PC-3 (cell line): Measurements from ENCODE around the gene IGSF23. TPM values are rescaled to one million over a fixed set of nuclear protein-coding genes. Genes with fewer than 3 reads are reported as not detected.

Source experiments
- ATAC-seq: fragments of 200-7000 bp; cut with Tn5 transposase; 2 replicates; pipeline ENCODE4 v1.9.1; 2020; ENCODE audit warnings: mild to moderate bottlenecking, moderate library complexity
- BruUV-seq: library from RNA; stranded (reverse); fragments of 400-500 nt; replicated peaks from 2 replicates; lab custom pipeline; 2021; lab: Mats Ljungman, UMichigan
- CTCF ChIA-PET: fragments of 300-600 bp; sonication (Branson Sonifier 250); formaldehyde crosslinking; loops from one replicate; lab custom pipeline; 2022; ENCODE audit warnings: antibody characterized with exemption; lab: Charles Lee
- POLR2A ChIA-PET: fragments of 300-600 bp; sonication (Branson Sonifier 250); formaldehyde crosslinking; loops from one replicate; lab custom pipeline; 2022; ENCODE audit warnings: antibody characterized with exemption; ENCODE audit not compliant: unreplicated experiment; lab: Charles Lee
- DNase-seq: peaks from one replicate; pipeline ENCODE4 v3.0.0-alpha.2; 2015
- H2AFZ ChIP-seq: fragments of 300-600 bp; sonication (generic); 2 replicates; pipeline ENCODE4 v1.6.0; 2016; ENCODE audit warnings: antibody characterized with exemption, low read length
- H3F3A ChIP-seq: fragments of 300-600 bp; sonication (generic); one replicate; pipeline ENCODE4 v1.6.0; 2017; ENCODE audit warnings: antibody characterized with exemption, low read length, control low read depth, mild to moderate bottlenecking; ENCODE audit not compliant: unreplicated experiment
- H3K27ac ChIP-seq: fragments of 300-600 bp; sonication (generic); 2 replicates; pipeline ENCODE4 v1.5.1; 2016; ENCODE audit warnings: mild to moderate bottlenecking, low read length
- H3K27me3 ChIP-seq: fragments of 300-600 bp; sonication (generic); 2 replicates; pipeline ENCODE4 v1.6.1; 2016; ENCODE audit warnings: low read length, mixed read lengths
- H3K36me3 ChIP-seq: fragments of 300-600 bp; sonication (generic); 2 replicates; pipeline ENCODE4 v1.6.1; 2016; ENCODE audit warnings: low read depth, mixed run types, low read length, mixed read lengths
- H3K4me1 ChIP-seq: fragments of 300-600 bp; sonication (generic); 2 replicates; pipeline ENCODE4 v1.5.1; 2016; ENCODE audit warnings: low read length; ENCODE audit not compliant: insufficient read depth
- H3K4me2 ChIP-seq: fragments of 300-600 bp; sonication (generic); 2 replicates; pipeline ENCODE4 v1.6.0; 2016; ENCODE audit warnings: low read length
- H3K4me3 ChIP-seq: fragments of 300-600 bp; sonication (generic); 2 replicates; pipeline ENCODE4 v1.5.1; 2016; ENCODE audit warnings: mild to moderate bottlenecking, low read length, mixed read lengths
- H3K79me2 ChIP-seq: fragments of 300-600 bp; sonication (generic); 2 replicates; pipeline ENCODE4 v1.6.1; 2017; ENCODE audit warnings: low read length, mixed read lengths
- H3K9ac ChIP-seq: fragments of 300-600 bp; sonication (generic); 2 replicates; pipeline ENCODE4 v1.6.0; 2016; ENCODE audit warnings: mild to moderate bottlenecking, low read length
- H3K9me2 ChIP-seq: fragments of 300-600 bp; sonication (generic); replicated peaks from 2 replicates; pipeline ENCODE4 v1.6.1; 2016; ENCODE audit warnings: mixed run types, low read length, mixed read lengths
- H3K9me3 ChIP-seq: fragments of 300-600 bp; sonication (generic); 2 replicates; pipeline ENCODE4 v1.6.1; 2016; ENCODE audit warnings: low read length, mixed read lengths
- H4K20me1 ChIP-seq: fragments of 300-600 bp; sonication (generic); 2 replicates; pipeline ENCODE4 v1.6.1; 2016; ENCODE audit warnings: low read length, mixed read lengths
- EZH2 ChIP-seq: fragments of 300-600 bp; sonication (generic); IDR thresholded peaks from one replicate; pipeline ENCODE4 v1.6.1; 2017; ENCODE audit warnings: antibody characterized with exemption, mild to moderate bottlenecking, low read length; ENCODE audit not compliant: unreplicated experiment
- EZH2phosphoT487 ChIP-seq: fragments of 300-600 bp; sonication (generic); IDR thresholded peaks from 2 replicates; pipeline ENCODE4 v1.6.1; 2018; ENCODE audit warnings: mild to moderate bottlenecking, antibody characterized with exemption, low read length, borderline replicate concordance
- intact Hi-C: fragments of 100-400 bp; cut with micrococcal nuclease; formaldehyde crosslinking; loops from 2 replicates; pipeline ENCODE4 v1.9.0; 2023
- total RNA-seq: library from RNA; depleted of rRNA; stranded (reverse); fragments of >200 nt; gene quantifications from 2 replicates; pipeline ENCODE4 v1.2.3, GENCODE V29; 2014
- TF ChIP-seq, protein P1 (sequence below): fragments of 300-600 bp; sonication (generic); conservative IDR thresholded peaks from 2 replicates; pipeline ENCODE4 v1.5.1; 2017; ENCODE audit warnings: antibody characterized with exemption, low read depth, mild to moderate bottlenecking, low read length

Gene IGSF23
- total RNA-seq, 1 experiment from 2014 or later = not detected

DNA sequence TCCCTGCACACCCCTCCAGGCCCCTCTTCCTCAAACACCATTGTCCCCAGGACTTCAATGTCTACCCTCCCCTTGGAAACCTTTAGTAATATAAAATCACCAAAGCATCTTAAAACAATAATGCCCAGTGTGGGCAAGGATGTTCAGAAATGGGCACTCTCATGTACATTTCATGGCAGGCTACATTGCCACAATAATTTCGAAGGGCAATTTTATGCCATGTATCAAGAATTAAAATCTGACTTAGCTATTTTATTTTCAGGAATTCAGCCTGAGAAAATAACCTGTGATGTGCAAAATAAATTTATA, 35.8 kb upstream of the IGSF23 start:
- no peak overlapping the region for H3K27ac ChIP-seq
- H4K20me1 ChIP-seq = no peaks in the 10 kb centered on the region
- ATAC-seq (no peak), DNase-seq (no peak)
- H3K4me2 ChIP-seq = no peak overlapping the region
- intact Hi-C loops = loop anchor here (10.0 kb wide), 1 partner anchor 267 kb away; the partner anchor contains the start of gene NECTIN2
- POLR2A ChIA-PET = no interaction called here
- no peak overlapping the region for H3K4me3 ChIP-seq
- no peaks in the 10 kb centered on the region for H3K9me3 ChIP-seq
- H3K4me1 ChIP-seq = peaks cover 15% of the 10 kb centered on the region
- H3K36me3 ChIP-seq = no peaks in the 10 kb centered on the region
- no peak overlapping the region for H2AFZ ChIP-seq
- no peaks in the 10 kb centered on the region for H3K79me2 ChIP-seq
- no peaks in the 10 kb centered on the region for H3K27me3 ChIP-seq
- no peaks in the 10 kb centered on the region for H3F3A ChIP-seq
- no TSS peak for BruUV-seq
- H3K9ac ChIP-seq = no peak overlapping the region
- CTCF ChIA-PET = no interaction called here
- H3K9me2 ChIP-seq = no peaks in the 10 kb centered on the region
- TF ChIP-seq EZH2 = no peak
- no peak for TF ChIP-seq EZH2phosphoT487
- TF ChIP-seq, protein P1, sequence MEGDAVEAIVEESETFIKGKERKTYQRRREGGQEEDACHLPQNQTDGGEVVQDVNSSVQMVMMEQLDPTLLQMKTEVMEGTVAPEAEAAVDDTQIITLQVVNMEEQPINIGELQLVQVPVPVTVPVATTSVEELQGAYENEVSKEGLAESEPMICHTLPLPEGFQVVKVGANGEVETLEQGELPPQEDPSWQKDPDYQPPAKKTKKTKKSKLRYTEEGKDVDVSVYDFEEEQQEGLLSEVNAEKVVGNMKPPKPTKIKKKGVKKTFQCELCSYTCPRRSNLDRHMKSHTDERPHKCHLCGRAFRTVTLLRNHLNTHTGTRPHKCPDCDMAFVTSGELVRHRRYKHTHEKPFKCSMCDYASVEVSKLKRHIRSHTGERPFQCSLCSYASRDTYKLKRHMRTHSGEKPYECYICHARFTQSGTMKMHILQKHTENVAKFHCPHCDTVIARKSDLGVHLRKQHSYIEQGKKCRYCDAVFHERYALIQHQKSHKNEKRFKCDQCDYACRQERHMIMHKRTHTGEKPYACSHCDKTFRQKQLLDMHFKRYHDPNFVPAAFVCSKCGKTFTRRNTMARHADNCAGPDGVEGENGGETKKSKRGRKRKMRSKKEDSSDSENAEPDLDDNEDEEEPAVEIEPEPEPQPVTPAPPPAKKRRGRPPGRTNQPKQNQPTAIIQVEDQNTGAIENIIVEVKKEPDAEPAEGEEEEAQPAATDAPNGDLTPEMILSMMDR = no peak

DNA sequence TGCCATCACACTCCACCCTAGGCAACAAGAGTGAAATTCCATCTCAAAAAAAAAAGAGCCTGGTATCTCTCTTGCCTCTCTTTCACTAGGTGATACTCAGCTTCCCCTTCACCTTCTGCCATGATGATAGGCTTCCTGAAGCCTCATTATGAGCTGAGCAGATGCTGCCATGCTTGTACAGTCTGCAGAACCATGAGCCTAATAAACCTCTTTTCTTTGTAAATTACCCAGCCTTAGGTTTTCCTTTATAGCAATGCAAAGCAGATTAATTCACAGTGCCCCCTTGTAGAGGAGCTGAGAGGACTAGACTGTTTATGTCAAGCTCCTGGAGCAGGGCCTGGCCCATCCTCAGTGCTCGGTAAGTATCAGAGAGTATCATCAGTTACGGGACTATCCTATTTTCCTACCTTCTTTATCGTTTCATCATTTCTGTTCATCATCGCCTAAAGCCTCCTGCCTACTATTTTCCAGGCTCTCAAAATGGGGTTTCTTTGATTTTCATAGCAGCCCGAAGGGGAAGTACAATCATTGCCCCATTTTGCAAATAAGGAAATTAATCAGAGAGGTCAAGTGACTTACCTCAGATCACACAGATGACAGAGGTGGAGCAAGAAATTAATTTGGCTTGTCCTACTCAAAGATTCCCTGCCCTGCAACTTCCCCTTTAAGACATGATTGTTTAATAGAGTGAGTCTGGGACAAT, 33.5 kb upstream of the IGSF23 start:
- Histone ChIP-seq H3K27me3 (no peaks in the 10 kb centered on the region), H3K9me2 (no peaks in the 10 kb centered on the region), H3K4me2 (no peak overlapping the region), H3K79me2 (no peaks in the 10 kb centered on the region), H3K27ac (no peak overlapping the region), H3K36me3 (no peaks in the 10 kb centered on the region), H3K9me3 (no peaks in the 10 kb centered on the region), H3F3A (no peaks in the 10 kb centered on the region), H3K4me1 (peaks cover 7% of the 10 kb centered on the region), H2AFZ (no peak overlapping the region), H3K4me3 (no peak overlapping the region), H4K20me1 (no peaks in the 10 kb centered on the region), H3K9ac (no peak overlapping the region)
- POLR2A ChIA-PET = no interaction called here
- DNase-seq (no peak), ATAC-seq (no peak)
- TF ChIP-seq, protein P1 = no peak
- CTCF ChIA-PET = no interaction called here
- no TSS peak for BruUV-seq
- intact Hi-C loops = loop anchor here (10.0 kb wide), 1 partner anchor 265 kb away; the partner anchor contains the start of gene NECTIN2

DNA sequence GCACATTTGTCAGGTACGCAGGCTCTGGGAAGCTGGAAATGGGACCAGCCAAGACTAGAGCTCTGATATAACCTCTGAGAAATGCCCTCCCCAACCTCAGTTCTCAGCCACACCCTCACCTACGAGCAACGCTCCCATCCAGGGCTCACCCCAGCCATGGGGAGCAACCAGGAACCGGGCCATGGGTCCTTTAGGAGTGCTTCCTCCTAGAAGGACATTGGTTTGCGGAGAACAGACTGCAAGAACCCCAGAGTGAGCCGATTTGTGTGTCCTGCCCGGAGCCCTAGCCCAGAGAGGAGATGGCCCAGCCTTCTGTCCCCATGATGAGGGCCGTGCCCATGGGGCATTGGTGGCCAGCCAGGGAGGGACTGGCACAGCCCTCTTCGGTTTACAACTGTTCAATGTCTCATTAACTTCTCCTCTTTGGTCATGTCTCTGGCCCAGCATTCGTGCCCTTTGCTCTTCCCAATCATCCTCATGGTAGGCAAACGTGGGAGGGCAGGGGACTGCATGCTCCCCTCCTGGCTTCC, 32.9 kb upstream of the IGSF23 start:
- H3K4me2 ChIP-seq = no peak overlapping the region
- no peak overlapping the region for H3K27ac ChIP-seq
- no peaks in the 10 kb centered on the region for H3K36me3 ChIP-seq
- H3K79me2 ChIP-seq = no peaks in the 10 kb centered on the region
- ChIA-PET POLR2A (no interaction called here), CTCF (no interaction called here)
- H3K9ac ChIP-seq = no peak overlapping the region
- no peaks in the 10 kb centered on the region for H3K27me3 ChIP-seq
- H3F3A ChIP-seq = no peaks in the 10 kb centered on the region
- H3K4me3 ChIP-seq = no peak overlapping the region
- H2AFZ ChIP-seq = no peak overlapping the region
- intact Hi-C loops = no loop called here
- no peaks in the 10 kb centered on the region for H3K9me2 ChIP-seq
- H3K4me1 ChIP-seq = peaks cover 7% of the 10 kb centered on the region
- ATAC-seq (no peak), DNase-seq (no peak)
- H3K9me3 ChIP-seq = no peaks in the 10 kb centered on the region
- TF ChIP-seq, protein P1 = no peak
- TF ChIP-seq EZH2phosphoT487 (no peak), EZH2 (no peak)
- no peaks in the 10 kb centered on the region for H4K20me1 ChIP-seq
- no TSS peak for BruUV-seq
